Neural cell (in vitro differentiated cells): ENCODE data around the gene HSPA12A.

Experiments used
- CTCF ChIP-seq: fragments of 450-650 bp; IDR thresholded peaks from 2 replicates; pipeline ENCODE4 v1.5.1; 2014; ENCODE audit warnings: antibody characterized with exemption, mild to moderate bottlenecking, moderate library complexity; ENCODE audit not compliant: poor library complexity, severe bottlenecking
- EP300 ChIP-seq: fragments of 450-650 bp; conservative IDR thresholded peaks from 2 replicates; pipeline ENCODE4 v1.6.1; 2014; ENCODE audit warnings: antibody characterized with exemption, mild to moderate bottlenecking, moderate library complexity; ENCODE audit not compliant: poor library complexity, severe bottlenecking
- EZH2 ChIP-seq: fragments of 200-600, 300-800 bp; shearing (Covaris generic), sonication (generic); IDR thresholded peaks from 2 replicates; pipeline ENCODE4 v1.6.1; 2014; ENCODE audit warnings: antibody characterized with exemption, low read length, borderline replicate concordance, mild to moderate bottlenecking; ENCODE audit not compliant: insufficient read depth, poor library complexity, severe bottlenecking
- MXI1 ChIP-seq: fragments of 450-650 bp; conservative IDR thresholded peaks from 2 replicates; pipeline ENCODE4 v1.6.1; 2014; ENCODE audit warnings: antibody characterized with exemption, mild to moderate bottlenecking; ENCODE audit not compliant: poor library complexity, severe bottlenecking
- POLR2AphosphoS5 ChIP-seq: IDR thresholded peaks from 2 replicates; pipeline ENCODE4 v1.6.1; 2012
- RAD21 ChIP-seq: fragments of 450-650 bp; conservative IDR thresholded peaks from 2 replicates; pipeline ENCODE4 v1.6.1; 2014; ENCODE audit warnings: antibody characterized with exemption, mild to moderate bottlenecking, moderate library complexity
- REST ChIP-seq: IDR thresholded peaks from 2 replicates; pipeline ENCODE4 v1.6.1; 2012; ENCODE audit warnings: borderline replicate concordance
- SMC3 ChIP-seq: fragments of 450-650 bp; conservative IDR thresholded peaks from 2 replicates; pipeline ENCODE4 v1.6.1; 2014; ENCODE audit warnings: antibody characterized with exemption, mild to moderate bottlenecking, moderate library complexity; ENCODE audit not compliant: poor library complexity
- TAF1 ChIP-seq: IDR thresholded peaks from 2 replicates; pipeline ENCODE4 v1.6.1; 2012; ENCODE audit warnings: low read depth

- TF ChIP-seq SMC3 (no peak), CTCF (no peak), EZH2 (no peak), POLR2AphosphoS5 (no peak), EP300 (no peak), TAF1 (no peak), REST (no peak), RAD21 (no peak), MXI1 (no peak)
Observed at GRCh38 chr10:116630020-116630419, 112.3 kb downstream of the HSPA12A start.
